Astrocyte (in vitro differentiated cells and primary cell): ENCODE results near the gene DMRTB1.

Experiments used
- EZH2 ChIP-seq: IDR thresholded peaks from 2 replicates; pipeline ENCODE4 v1.6.1; 2012; ENCODE audit warnings: mild to moderate bottlenecking, low read length, inconsistent platforms; ENCODE audit not compliant: insufficient read depth
- TF ChIP-seq, protein P1 (sequence below): IDR thresholded peaks from 2 replicates; pipeline ENCODE4 v1.5.1; 2011; ENCODE audit warnings: low read depth, mild to moderate bottlenecking, inconsistent platforms, low read length, moderate library complexity; ENCODE audit not compliant: insufficient read depth

DNA sequence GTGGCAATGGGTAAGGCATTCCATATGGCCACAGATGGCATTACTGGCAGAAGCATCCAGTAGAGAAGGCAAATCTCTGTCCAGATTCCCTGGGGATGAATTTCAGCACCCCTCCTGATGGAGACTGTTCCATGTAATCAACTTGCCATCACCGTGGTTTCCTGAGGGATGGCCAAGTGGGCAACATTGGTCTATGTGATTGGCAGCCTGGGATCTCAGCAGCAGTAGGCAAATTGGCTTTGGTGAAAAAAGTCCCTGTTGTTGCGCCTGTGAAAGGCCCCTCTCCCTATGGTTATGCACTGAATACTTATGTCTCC is 19.3 kb downstream of the DMRTB1 start:
- TF ChIP-seq, protein P1, sequence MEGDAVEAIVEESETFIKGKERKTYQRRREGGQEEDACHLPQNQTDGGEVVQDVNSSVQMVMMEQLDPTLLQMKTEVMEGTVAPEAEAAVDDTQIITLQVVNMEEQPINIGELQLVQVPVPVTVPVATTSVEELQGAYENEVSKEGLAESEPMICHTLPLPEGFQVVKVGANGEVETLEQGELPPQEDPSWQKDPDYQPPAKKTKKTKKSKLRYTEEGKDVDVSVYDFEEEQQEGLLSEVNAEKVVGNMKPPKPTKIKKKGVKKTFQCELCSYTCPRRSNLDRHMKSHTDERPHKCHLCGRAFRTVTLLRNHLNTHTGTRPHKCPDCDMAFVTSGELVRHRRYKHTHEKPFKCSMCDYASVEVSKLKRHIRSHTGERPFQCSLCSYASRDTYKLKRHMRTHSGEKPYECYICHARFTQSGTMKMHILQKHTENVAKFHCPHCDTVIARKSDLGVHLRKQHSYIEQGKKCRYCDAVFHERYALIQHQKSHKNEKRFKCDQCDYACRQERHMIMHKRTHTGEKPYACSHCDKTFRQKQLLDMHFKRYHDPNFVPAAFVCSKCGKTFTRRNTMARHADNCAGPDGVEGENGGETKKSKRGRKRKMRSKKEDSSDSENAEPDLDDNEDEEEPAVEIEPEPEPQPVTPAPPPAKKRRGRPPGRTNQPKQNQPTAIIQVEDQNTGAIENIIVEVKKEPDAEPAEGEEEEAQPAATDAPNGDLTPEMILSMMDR, result no peak
- TF ChIP-seq EZH2, result no peak
